Endothelial cell of umbilical vein (primary cell): Measurements from ENCODE around the gene EMC8. TPM values are rescaled to one million over a fixed set of nuclear protein-coding genes. Genes with fewer than 3 reads are reported as not detected.

Experiments used
- BruUV-seq: library from RNA; stranded (reverse); fragments of 400-500 nt; replicated peaks from 2 replicates; lab custom pipeline; 2021; lab: Mats Ljungman, UMichigan
- CTCF ChIA-PET: fragments of 300-600, 350-600 bp; sonication (Branson Sonifier 250); formaldehyde crosslinking; loops from one replicate; lab custom pipeline; 2021; ENCODE audit warnings: antibody characterized with exemption, inconsistent platforms; lab: Charles Lee
- POLR2A ChIA-PET: fragments of 300-600, 350-600 bp; sonication (Branson Sonifier 250); formaldehyde crosslinking; loops from one replicate; lab custom pipeline; 2021; ENCODE audit warnings: antibody characterized with exemption, inconsistent platforms; lab: Charles Lee
- DNase-seq: peaks from one replicate; pipeline ENCODE4 v3.0.0-alpha.2; 2011; ENCODE audit warnings: low read depth, low spot score
- FAIRE-seq: peaks from 2 replicates; lab custom pipeline; 2011; peaks lifted over from hg19 to GRCh38; lab: Jason Lieb, UNC
- H2AFZ ChIP-seq: 2 replicates; pipeline ENCODE4 v1.6.0; 2012; ENCODE audit warnings: low read depth, low read length, control low read depth, inconsistent platforms
- H3K27ac ChIP-seq: 2 replicates; pipeline ENCODE4 v1.5.1; 2011; ENCODE audit warnings: low read depth, mild to moderate bottlenecking, control low read depth, low read length, moderate library complexity; ENCODE audit not compliant: insufficient read depth
- H3K27me3 ChIP-seq, 2 experiments: 2 replicates each; pipeline versions ENCODE4 v1.6.0 to v1.6.1; 2011; ENCODE audit warnings: low read length in 2 of 2, mixed read lengths in 1 of 2; ENCODE audit not compliant: control insufficient read depth in 2 of 2, insufficient read depth in 2 of 2
- H3K36me3 ChIP-seq, 2 experiments: 2 replicates in 1 of 2; 3 replicates in 1 of 2; pipeline ENCODE4 v1.5.1; 2011; ENCODE audit warnings: low read length in 2 of 2, mild to moderate bottlenecking in 1 of 2, moderate library complexity in 1 of 2; ENCODE audit not compliant: control insufficient read depth in 2 of 2, insufficient read depth in 2 of 2; ENCODE audit errors: extremely low read depth in 1 of 2
- H3K4me1 ChIP-seq: 3 replicates; pipeline ENCODE4 v1.5.1; 2011; ENCODE audit warnings: mild to moderate bottlenecking, low read length; ENCODE audit not compliant: control insufficient read depth, insufficient read depth; ENCODE audit errors: extremely low read depth
- H3K4me2 ChIP-seq: 2 replicates; pipeline ENCODE4 v1.6.1; 2011; ENCODE audit warnings: low read length, control low read depth, mixed read lengths; ENCODE audit not compliant: insufficient read depth
- H3K4me3 ChIP-seq, 3 experiments: fragments of 200-600 bp in 1 of 3; sonication (generic), shearing (Covaris generic) in 1 of 3; replicated peaks in 1 of 3; 2 replicates each; pipeline ENCODE4 v1.5.1; 2011 to 2016; ENCODE audit warnings: control low read depth in 3 of 3, low read length in 3 of 3, mild to moderate bottlenecking in 2 of 3, inconsistent platforms in 1 of 3, low read depth in 1 of 3, moderate library complexity in 1 of 3; ENCODE audit not compliant: insufficient read depth in 1 of 3
- H3K79me2 ChIP-seq: 2 replicates; pipeline ENCODE4 v1.6.0; 2012; ENCODE audit warnings: low read length, inconsistent platforms; ENCODE audit not compliant: control insufficient read depth, insufficient read depth
- H3K9ac ChIP-seq: replicated peaks from 2 replicates; pipeline ENCODE3; 2011; ENCODE audit warnings: low read length, control low read depth; ENCODE audit not compliant: insufficient read depth; ENCODE audit errors: extremely low read depth
- H3K9me1 ChIP-seq: replicated peaks from 3 replicates; pipeline ENCODE4 v1.6.0; 2011; ENCODE audit warnings: mild to moderate bottlenecking, low read length; ENCODE audit not compliant: control insufficient read depth, insufficient read depth; ENCODE audit errors: extremely low read depth
- H3K9me3 ChIP-seq: replicated peaks from 2 replicates; pipeline ENCODE4 v1.5.1; 2012; ENCODE audit warnings: low read length, inconsistent platforms; ENCODE audit not compliant: control insufficient read depth, insufficient read depth
- H4K20me1 ChIP-seq: replicated peaks from 2 replicates; pipeline ENCODE3; 2011; ENCODE audit warnings: mild to moderate bottlenecking, low read length; ENCODE audit not compliant: control insufficient read depth, insufficient read depth; ENCODE audit errors: extremely low read depth
- EZH2 ChIP-seq: IDR thresholded peaks from 2 replicates; pipeline ENCODE4 v1.6.1; 2012; ENCODE audit warnings: borderline replicate concordance, low read depth, mild to moderate bottlenecking, moderate library complexity, low read length, inconsistent platforms; ENCODE audit not compliant: severe bottlenecking
- FOS ChIP-seq: IDR thresholded peaks from 2 replicates; pipeline ENCODE4 v1.6.1; 2011; ENCODE audit warnings: mild to moderate bottlenecking, low read length, moderate library complexity, borderline replicate concordance; ENCODE audit not compliant: insufficient read depth
- GATA2 ChIP-seq: IDR thresholded peaks from 2 replicates; pipeline ENCODE4 v1.7.0; 2011; ENCODE audit warnings: low read depth, mild to moderate bottlenecking, moderate library complexity, mixed read lengths, low read length; ENCODE audit not compliant: insufficient read length, insufficient read depth
- JUN ChIP-seq: IDR thresholded peaks from 2 replicates; pipeline ENCODE4 v1.6.1; 2011; ENCODE audit warnings: borderline replicate concordance, low read depth; ENCODE audit not compliant: insufficient read length, insufficient read depth
- MYC ChIP-seq: IDR thresholded peaks from one replicate; pipeline ENCODE4 v1.6.1; 2011; ENCODE audit warnings: mild to moderate bottlenecking, low read depth, low read length
- POLR2A ChIP-seq: IDR thresholded peaks from 2 replicates; pipeline ENCODE4 v1.6.1; 2012; ENCODE audit warnings: low read depth, mild to moderate bottlenecking, control low read depth, low read length
- POLR2AphosphoS5 ChIP-seq: IDR thresholded peaks from 2 replicates; pipeline ENCODE4 v1.6.1; 2012; ENCODE audit warnings: low read depth, mild to moderate bottlenecking, control low read depth, low read length, moderate library complexity; ENCODE audit not compliant: insufficient read depth
- dilution Hi-C: fragments of 300-500 bp; cut with MboI; formaldehyde crosslinking; loops from one replicate; pipeline ENCODE4 v1.15.0; 2019; ENCODE audit warnings: low sequenced_read_pairs; ENCODE audit not compliant: extremely low pct_ligation_motif_present
- intact Hi-C: fragments of 100-400 bp; cut with micrococcal nuclease; formaldehyde crosslinking; loops from one replicate; pipeline ENCODE4 v1.10.0; 2022
- polyA plus RNA-seq, 4 experiments: library from polyadenylated mRNA; depleted of rRNA in 3 of 4; stranded (reverse) in 3 of 4; unstranded in 1 of 4; fragments of >200 nt; gene quantifications; 2 replicates each; pipeline versions ENCODE4 v1.2.1 to v1.2.3, GENCODE V29; 2011 to 2012; ENCODE audit warnings: missing spikeins in 1 of 4
- total RNA-seq: library from RNA; stranded (reverse); gene quantifications from 2 replicates; pipeline ENCODE4 v1.2.3, GENCODE V29; 2021
- TF ChIP-seq, protein P1 (sequence below), 2 donors: IDR thresholded peaks; 1 replicate in 1 of 2; 2 replicates in 1 of 2; pipeline ENCODE4 v1.5.1; 2011; ENCODE audit warnings: low read length in 2 of 2, mild to moderate bottlenecking in 2 of 2, moderate library complexity in 2 of 2, control low read depth in 1 of 2, inconsistent platforms in 1 of 2, low read depth in 1 of 2; ENCODE audit not compliant: insufficient read depth in 1 of 2; ENCODE audit errors: extremely low read depth in 1 of 2
- TF ChIP-seq, protein P2 (sequence below): IDR thresholded peaks from 2 replicates; pipeline ENCODE4 v1.6.1; 2011; ENCODE audit not compliant: insufficient read depth, insufficient read length

EMC8 gene
- total and polyA plus RNA-seq, 2 donors (not counting 3 experiments of a cell fraction or from before 2014, with no cell fraction given): 51.2 to 59.6 TPM

DNA sequence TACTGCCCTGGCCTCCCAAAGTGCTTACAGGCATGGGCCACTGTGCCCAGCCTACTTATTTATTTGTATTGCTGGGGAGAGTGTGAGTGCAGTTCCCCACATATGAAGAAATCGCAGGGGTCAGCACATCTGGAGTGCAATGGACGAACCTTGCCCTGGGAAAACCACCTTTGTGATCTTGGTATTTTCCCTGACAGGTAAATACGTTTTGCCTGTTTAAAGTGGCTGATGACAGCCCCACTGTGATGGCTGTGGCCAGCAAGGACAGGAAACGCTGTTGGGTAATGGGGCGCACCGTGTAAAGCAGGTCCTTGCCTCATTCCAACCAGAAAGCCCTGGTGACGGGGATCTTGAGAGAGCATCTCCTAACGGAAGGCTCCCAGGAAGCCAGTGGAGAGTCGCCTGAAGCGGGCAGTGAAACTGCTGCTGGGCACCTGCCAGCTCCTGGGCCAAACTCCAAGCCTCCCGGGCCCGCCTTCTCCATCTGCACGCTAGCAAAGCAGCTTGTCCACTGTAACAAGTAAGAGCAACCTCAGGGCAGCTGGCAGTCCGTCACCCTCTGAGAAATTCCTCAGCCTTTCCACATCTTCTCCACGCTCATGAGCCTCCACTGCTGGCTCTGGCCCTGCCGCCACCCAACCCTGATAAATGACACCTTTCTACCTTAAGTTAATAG lies 17.5 kb downstream of the EMC8 start:
- Histone ChIP-seq H2AFZ (no peak overlapping the region), H3K9ac (no peak overlapping the region), H4K20me1 (no peaks in the 10 kb centered on the region), H3K4me1 (peaks cover 16% of the 10 kb centered on the region), H3K79me2 (peaks cover 20% of the 10 kb centered on the region), H3K4me2 (no peak overlapping the region), H3K4me3 (no peak overlapping the region), H3K36me3 (peaks cover 10 to 33% of the 10 kb centered on the region in 2 experiments), H3K27ac (no peak overlapping the region), H3K27me3 (no peaks in the 10 kb centered on the region), H3K9me1 (no peaks in the 10 kb centered on the region), H3K9me3 (no peaks in the 10 kb centered on the region)
- ChIA-PET POLR2A (no interaction called here), CTCF (no interaction called here)
- dilution Hi-C loops: no loop called here
- FAIRE-seq (no peak), DNase-seq (no peak)
- intact Hi-C loops: no loop called here
- no TSS peak for BruUV-seq
- no peak for TF ChIP-seq EZH2
- TF ChIP-seq POLR2AphosphoS5: no peak
- TF ChIP-seq, protein P1, sequence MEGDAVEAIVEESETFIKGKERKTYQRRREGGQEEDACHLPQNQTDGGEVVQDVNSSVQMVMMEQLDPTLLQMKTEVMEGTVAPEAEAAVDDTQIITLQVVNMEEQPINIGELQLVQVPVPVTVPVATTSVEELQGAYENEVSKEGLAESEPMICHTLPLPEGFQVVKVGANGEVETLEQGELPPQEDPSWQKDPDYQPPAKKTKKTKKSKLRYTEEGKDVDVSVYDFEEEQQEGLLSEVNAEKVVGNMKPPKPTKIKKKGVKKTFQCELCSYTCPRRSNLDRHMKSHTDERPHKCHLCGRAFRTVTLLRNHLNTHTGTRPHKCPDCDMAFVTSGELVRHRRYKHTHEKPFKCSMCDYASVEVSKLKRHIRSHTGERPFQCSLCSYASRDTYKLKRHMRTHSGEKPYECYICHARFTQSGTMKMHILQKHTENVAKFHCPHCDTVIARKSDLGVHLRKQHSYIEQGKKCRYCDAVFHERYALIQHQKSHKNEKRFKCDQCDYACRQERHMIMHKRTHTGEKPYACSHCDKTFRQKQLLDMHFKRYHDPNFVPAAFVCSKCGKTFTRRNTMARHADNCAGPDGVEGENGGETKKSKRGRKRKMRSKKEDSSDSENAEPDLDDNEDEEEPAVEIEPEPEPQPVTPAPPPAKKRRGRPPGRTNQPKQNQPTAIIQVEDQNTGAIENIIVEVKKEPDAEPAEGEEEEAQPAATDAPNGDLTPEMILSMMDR (IDR thresholded peaks at IDR 0.05; ENCODE audit: extremely low read depth in 1 of 2, insufficient read depth in 1 of 2, low read depth in 1 of 2, low read length in 2 of 2): no peak
- TF ChIP-seq GATA2: no peak
- TF ChIP-seq FOS: no peak
- no peak for TF ChIP-seq JUN
- TF ChIP-seq MYC: no peak
- TF ChIP-seq POLR2A: no peak
- TF ChIP-seq, protein P2, sequence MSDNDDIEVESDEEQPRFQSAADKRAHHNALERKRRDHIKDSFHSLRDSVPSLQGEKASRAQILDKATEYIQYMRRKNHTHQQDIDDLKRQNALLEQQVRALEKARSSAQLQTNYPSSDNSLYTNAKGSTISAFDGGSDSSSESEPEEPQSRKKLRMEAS: no peak
